GM12865 (cell line): ENCODE data around the gene GALNT2.

Experiments used
- DNase-seq: peaks from one replicate; pipeline ENCODE4 v3.0.0; 2010; ENCODE audit warnings: low read depth
- H3K4me3 ChIP-seq: 2 replicates; pipeline ENCODE4 v1.5.1; 2011; ENCODE audit warnings: mild to moderate bottlenecking, low read depth, low read length, control low read depth
- CTCF ChIP-seq: IDR thresholded peaks from 2 replicates; pipeline ENCODE4 v1.5.1; 2011; ENCODE audit warnings: low read length, control low read depth, low read depth, inconsistent platforms; ENCODE audit not compliant: insufficient read depth; ENCODE audit errors: missing control alignments

GALNT2 gene

GRCh38 chr1:230081751-230082150 lies 14.7 kb downstream of the GALNT2 start:
- no peak for DNase-seq
- H3K4me3 ChIP-seq = no peak overlapping the region
- no peak for TF ChIP-seq CTCF

DNA sequence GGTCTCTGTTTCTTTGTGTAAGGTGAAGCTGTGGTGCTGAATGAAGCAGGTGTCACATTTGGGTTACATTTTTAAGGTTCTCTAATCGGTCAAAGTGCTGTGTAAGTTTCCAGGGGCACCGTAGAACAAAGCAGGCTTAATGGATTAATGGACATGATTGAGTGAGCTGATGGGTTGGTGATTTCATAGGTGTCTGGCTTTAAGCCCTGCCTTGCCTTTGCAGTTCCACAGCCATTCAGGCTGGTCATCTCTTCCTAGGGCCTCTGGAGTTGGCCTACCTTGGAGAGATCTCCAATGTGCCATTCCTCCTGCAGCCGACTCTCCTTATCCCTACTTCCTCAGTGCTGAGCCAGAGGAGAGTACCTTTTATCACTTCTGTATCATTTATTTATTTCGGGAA lies 15.2 kb downstream of the GALNT2 start:
- H3K4me3 ChIP-seq = no peak overlapping the region
- TF ChIP-seq CTCF = no peak
- no peak for DNase-seq

DNA sequence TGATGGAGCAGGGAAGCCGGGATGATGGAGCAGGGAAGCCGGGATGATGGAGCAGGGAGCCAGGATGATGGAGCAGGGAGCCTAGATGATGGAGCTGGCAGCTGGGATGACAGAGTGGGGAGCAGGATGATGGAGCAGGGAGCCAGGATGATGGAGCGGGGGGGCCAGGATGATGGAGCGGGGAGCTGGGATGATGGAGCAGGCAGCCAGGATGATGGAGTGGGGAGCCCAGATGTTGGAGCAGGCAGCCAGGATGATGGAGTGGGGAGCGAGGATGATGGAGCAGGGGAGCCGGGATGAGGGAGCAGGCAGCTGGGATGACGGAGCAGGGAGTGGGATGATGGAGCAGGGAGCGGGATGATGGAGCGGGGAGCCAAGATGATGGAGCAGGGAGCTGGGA lies 16.0 kb downstream of the GALNT2 start:
- no peak for DNase-seq
- H3K4me3 ChIP-seq = no peak overlapping the region
- no peak for TF ChIP-seq CTCF

GRCh38 chr1:230083746-230084407 lies 16.8 kb downstream of the GALNT2 start:
- H3K4me3 ChIP-seq = no peak overlapping the region
- no peak for TF ChIP-seq CTCF
- no peak for DNase-seq

DNA sequence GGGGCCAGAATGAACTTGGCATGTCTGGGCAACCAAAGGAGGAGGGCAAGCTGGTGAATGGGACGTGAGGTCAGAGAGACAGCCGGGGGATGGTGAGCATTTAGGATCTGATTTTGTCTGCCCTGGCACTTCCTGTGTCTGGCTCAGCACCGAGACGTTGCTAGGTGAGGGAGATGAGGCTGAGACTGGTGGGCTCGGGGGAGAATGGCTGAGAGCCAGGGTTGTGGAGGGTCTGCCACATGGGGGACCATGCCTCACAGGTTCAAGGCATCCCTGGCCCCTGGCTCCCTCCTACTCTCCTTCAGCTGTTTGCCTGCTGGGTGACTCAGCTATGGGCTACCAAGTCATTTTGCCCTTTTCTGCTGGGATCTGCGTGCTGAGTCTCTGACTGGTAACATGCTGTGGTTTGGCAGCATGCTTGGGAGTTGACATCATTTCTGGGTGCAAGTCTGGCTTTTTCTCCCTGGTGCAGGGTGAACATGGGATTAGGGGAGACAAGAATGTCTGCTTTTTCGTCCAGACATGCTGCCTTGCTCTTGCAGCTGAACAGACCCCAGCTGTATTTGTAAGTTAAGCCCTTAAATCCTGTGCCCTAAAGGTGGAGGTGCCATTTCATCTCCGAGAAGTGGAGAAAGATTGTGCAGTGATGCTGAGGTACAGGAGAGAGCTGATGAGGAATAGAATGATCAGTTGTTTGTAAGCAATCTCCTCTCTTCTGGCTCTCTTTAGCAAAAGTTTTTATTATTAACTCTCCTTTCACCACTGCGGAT lies 17.6 kb downstream of the GALNT2 start:
- peak; percentile 61 for DNase-seq
- no peak overlapping the region for H3K4me3 ChIP-seq
- TF ChIP-seq CTCF = no peak

DNA sequence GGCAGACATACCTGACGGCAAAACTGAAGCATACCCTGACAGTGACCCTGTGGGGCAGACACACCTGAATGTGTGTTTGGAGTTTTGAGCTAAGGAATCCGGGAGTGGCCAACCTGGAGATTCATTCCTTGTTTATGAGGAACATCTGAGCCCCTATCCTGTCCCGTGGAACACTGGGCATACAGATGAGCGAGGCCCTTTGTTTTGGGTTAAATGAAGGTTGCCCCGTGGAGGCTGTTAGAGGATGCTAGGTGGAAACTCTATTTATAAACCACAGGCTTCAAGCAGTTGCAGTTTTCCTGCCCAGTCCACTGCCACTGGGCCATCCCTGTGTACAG lies 18.1 kb downstream of the GALNT2 start:
- TF ChIP-seq CTCF = no peak
- H3K4me3 ChIP-seq = no peak overlapping the region
- no peak for DNase-seq
